Measurements from ENCODE around the gene FAAH2. TPM values are rescaled to one million over a fixed set of nuclear protein-coding genes. Genes with fewer than 3 reads are reported as not detected.

The FAAH2 gene
- total and polyA plus RNA-seq, 2 donors (not counting 3 experiments of a cell fraction or from before 2014, with no cell fraction given): 0.06 to 0.15 TPM

DNA sequence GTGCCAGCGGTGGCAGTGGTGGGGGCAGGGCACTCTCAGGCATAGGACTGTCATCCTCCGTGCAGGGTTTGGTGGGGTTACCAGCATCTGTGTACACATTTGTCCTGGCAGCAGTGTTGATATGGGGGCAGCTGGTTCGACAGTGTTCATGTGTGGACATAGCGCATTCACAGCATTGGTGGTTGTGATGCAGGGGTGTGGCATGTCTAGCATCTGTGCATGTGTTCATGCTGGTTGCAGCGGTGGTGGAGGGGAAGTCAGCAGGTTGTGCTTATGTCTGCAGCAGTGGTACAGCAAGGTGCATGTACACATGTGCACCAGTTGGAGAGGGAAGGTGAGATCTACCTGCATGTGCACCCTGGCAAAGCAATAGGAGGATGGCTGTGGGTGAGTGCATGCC lies 230.0 kb downstream of the FAAH2 start:
- Histone ChIP-seq H3K4me2 (ENCODE audit: insufficient read depth, low read length) (no peak overlapping the region), H3K36me3 (ENCODE audit: control insufficient read depth in 2 of 2, extremely low read depth in 1 of 2, insufficient read depth in 2 of 2, low read length in 2 of 2) (no peaks in the 10 kb centered on the region), H3K27ac (ENCODE audit: insufficient read depth, low read depth, low read length) (no peak overlapping the region), H3K9ac (replicated peaks; ENCODE audit: extremely low read depth, insufficient read depth, low read length) (no peak overlapping the region), H4K20me1 (replicated peaks; ENCODE audit: control insufficient read depth, extremely low read depth, insufficient read depth, low read length) (no peaks in the 10 kb centered on the region), H2AFZ (ENCODE audit: low read depth, low read length) (no peak overlapping the region), H3K27me3 (ENCODE audit: control insufficient read depth in 2 of 2, insufficient read depth in 2 of 2, low read length in 2 of 2) (no peaks in the 10 kb centered on the region), H3K4me1 (ENCODE audit: control insufficient read depth, extremely low read depth, insufficient read depth, low read length) (no peaks in the 10 kb centered on the region), H3K4me3 (replicated peaks in 1 of 3; ENCODE audit: insufficient read depth in 1 of 3, low read depth in 1 of 3, low read length in 3 of 3) (no peak overlapping the region), H3K79me2 (ENCODE audit: control insufficient read depth, insufficient read depth, low read length) (no peaks in the 10 kb centered on the region), H3K9me1 (replicated peaks; ENCODE audit: control insufficient read depth, extremely low read depth, insufficient read depth, low read length) (no peaks in the 10 kb centered on the region), H3K9me3 (replicated peaks; ENCODE audit: control insufficient read depth, insufficient read depth, low read length) (no peaks in the 10 kb centered on the region)
- FAIRE-seq: no peak
- ChIA-PET POLR2A (no interaction called here), CTCF (no interaction called here)
- no peak for DNase-seq (ENCODE audit: low read depth, low spot score)
- TF ChIP-seq, protein P1, sequence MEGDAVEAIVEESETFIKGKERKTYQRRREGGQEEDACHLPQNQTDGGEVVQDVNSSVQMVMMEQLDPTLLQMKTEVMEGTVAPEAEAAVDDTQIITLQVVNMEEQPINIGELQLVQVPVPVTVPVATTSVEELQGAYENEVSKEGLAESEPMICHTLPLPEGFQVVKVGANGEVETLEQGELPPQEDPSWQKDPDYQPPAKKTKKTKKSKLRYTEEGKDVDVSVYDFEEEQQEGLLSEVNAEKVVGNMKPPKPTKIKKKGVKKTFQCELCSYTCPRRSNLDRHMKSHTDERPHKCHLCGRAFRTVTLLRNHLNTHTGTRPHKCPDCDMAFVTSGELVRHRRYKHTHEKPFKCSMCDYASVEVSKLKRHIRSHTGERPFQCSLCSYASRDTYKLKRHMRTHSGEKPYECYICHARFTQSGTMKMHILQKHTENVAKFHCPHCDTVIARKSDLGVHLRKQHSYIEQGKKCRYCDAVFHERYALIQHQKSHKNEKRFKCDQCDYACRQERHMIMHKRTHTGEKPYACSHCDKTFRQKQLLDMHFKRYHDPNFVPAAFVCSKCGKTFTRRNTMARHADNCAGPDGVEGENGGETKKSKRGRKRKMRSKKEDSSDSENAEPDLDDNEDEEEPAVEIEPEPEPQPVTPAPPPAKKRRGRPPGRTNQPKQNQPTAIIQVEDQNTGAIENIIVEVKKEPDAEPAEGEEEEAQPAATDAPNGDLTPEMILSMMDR (IDR thresholded peaks at IDR 0.05; ENCODE audit: extremely low read depth in 1 of 2, insufficient read depth in 1 of 2, low read depth in 1 of 2, low read length in 2 of 2): no peak
- TF ChIP-seq MYC (IDR thresholded peaks at IDR 0.05; ENCODE audit: low read depth, low read length) (no peak), POLR2AphosphoS5 (IDR thresholded peaks at IDR 0.05; ENCODE audit: insufficient read depth, low read depth, low read length) (no peak), JUN (IDR thresholded peaks at IDR 0.05; ENCODE audit: borderline replicate concordance, insufficient read depth, insufficient read length, low read depth) (no peak), FOS (IDR thresholded peaks at IDR 0.05; ENCODE audit: borderline replicate concordance, insufficient read depth, low read length) (no peak), GATA2 (IDR thresholded peaks at IDR 0.05; ENCODE audit: insufficient read depth, insufficient read length, low read depth, low read length) (no peak), EZH2 (IDR thresholded peaks at IDR 0.05; ENCODE audit: borderline replicate concordance, low read depth, low read length, severe bottlenecking) (no peak), POLR2A (IDR thresholded peaks at IDR 0.05; ENCODE audit: low read depth, low read length) (no peak)
- TF ChIP-seq, protein P2, sequence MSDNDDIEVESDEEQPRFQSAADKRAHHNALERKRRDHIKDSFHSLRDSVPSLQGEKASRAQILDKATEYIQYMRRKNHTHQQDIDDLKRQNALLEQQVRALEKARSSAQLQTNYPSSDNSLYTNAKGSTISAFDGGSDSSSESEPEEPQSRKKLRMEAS (IDR thresholded peaks at IDR 0.05; ENCODE audit: insufficient read depth, insufficient read length): no peak
- dilution Hi-C loops (cut with MboI; ENCODE audit: extremely low pct_ligation_motif_present, low sequenced_read_pairs): no loop called here
- intact Hi-C loops (cut with micrococcal nuclease): no loop called here
- BruUV-seq (replicated peaks): no TSS peak

All from endothelial cell of umbilical vein (primary cell).